ENCODE data around the gene DAP. TPM values are rescaled to one million over a fixed set of nuclear protein-coding genes. Genes with fewer than 3 reads are reported as not detected.

Gene DAP
- total and polyA plus RNA-seq, 2 of the 4 experiments (the other 2 are of a cell fraction), result 49.6 to 189 TPM

DNA sequence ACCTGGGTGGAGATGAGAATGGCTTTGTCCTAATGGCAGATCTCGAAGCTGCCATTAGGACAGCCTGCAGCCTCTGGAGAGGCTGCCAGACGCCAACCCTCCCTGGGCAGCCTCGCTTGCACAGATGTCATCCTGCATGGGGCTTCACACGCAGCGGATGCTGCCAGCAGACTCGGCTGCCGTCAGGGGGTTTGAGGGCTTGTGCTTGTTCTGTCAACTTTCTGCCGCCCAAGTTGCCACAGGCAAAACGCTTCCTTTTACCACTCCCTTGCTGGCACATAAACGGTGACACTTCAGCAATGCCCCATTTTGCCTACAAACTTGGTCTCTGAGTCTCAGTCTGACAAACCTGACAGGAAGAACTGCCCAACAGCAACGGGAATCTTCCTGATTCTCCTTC is 24.7 kb downstream of the DAP start:
- WGBS, 2 experiments (ENCODE audit: extremely low coverage in 2 of 2, insufficient read length in 1 of 2), result 77% methylated on average over 11 of the region's 11 CpGs; no CpG with 5 or more reads in 1 of the 2 experiments
- CTCF ChIA-PET, result no interaction called here
- Histone ChIP-seq H3K9me3 (ENCODE audit: control insufficient read depth, insufficient read depth, low read length) (peaks cover 4% of the 10 kb centered on the region; the same call in 1 of the 2 replicates), H3K4me1 (ENCODE audit: control insufficient read depth, insufficient read depth, low read length) (peaks cover 5% of the 10 kb centered on the region; the same call in 1 of the 2 replicates), H2BK120ac (ENCODE audit: low read depth, low read length) (no peak overlapping the region), H3K23ac (ENCODE audit: low read depth, low read length) (peak overlapping the region; percentile 12; the same call in 1 of the 2 replicates), H3K4me2 (ENCODE audit: low read depth, low read length) (no peak overlapping the region), H2AK9ac (replicated peaks; ENCODE audit: low read depth, low read length, poor library complexity) (no peak overlapping the region), H3K79me1 (ENCODE audit: low read depth in 1 of 2, low read length in 2 of 2) (peaks cover 48 to 91% of the 10 kb centered on the region in 2 experiments), H3K18ac (ENCODE audit: low read depth, low read length) (no peak overlapping the region), H3K27ac (ENCODE audit: insufficient read depth, low read length) (no peak overlapping the region), H3K4ac (ENCODE audit: low read depth, low read length) (no peak overlapping the region), H2BK15ac (ENCODE audit: low read depth, low read length) (no peak overlapping the region), H4K91ac (ENCODE audit: insufficient read depth, low read depth, low read length) (no peak overlapping the region), H2AK5ac (ENCODE audit: low read depth, low read length) (no peak overlapping the region), H3K27me3 (ENCODE audit: control insufficient read depth, insufficient read depth, low read length) (no peaks in the 10 kb centered on the region), H3K36me3 (ENCODE audit: control insufficient read depth, insufficient read depth, low read length) (peaks cover 35% of the 10 kb centered on the region), H2BK5ac (ENCODE audit: low read depth, low read length, poor library complexity, severe bottlenecking) (no peak overlapping the region), H3K4me3 (ENCODE audit: insufficient read depth, low read depth, low read length) (no peak overlapping the region), H3K9me1 (ENCODE audit: insufficient read depth, low read length) (peaks cover 27% of the 10 kb centered on the region), H4K8ac (ENCODE audit: low read depth in 2 of 2, low read length in 2 of 2) (no peak overlapping the region), H2AFZ (replicated peaks; ENCODE audit: low read length, poor library complexity) (no peak overlapping the region), H4K5ac (ENCODE audit: low read depth, low read length) (no peak overlapping the region), H4K20me1 (ENCODE audit: insufficient read depth, low read length) (peaks cover 43% of the 10 kb centered on the region), H2BK20ac (ENCODE audit: low read depth, low read length) (no peak overlapping the region), H3K9ac (ENCODE audit: low read depth, low read length) (no peak overlapping the region), H3K56ac (ENCODE audit: extremely low read depth, insufficient read depth, low read length) (no peak overlapping the region), H3K14ac (replicated peaks; ENCODE audit: low read depth, low read length) (no peak overlapping the region)
- DNase-seq (no peak), ATAC-seq (ENCODE audit: low read depth) (no peak)
- POLR2A ChIA-PET (ENCODE audit: unreplicated experiment), result no interaction called here
- in situ Hi-C loops (cut with MboI; ENCODE audit: low sequenced_read_pairs) (no loop called here), intact Hi-C loops (cut with micrococcal nuclease) (no loop called here), dilution Hi-C loops (cut with HindIII; ENCODE audit: low sequenced_read_pairs, unreplicated experiment) (no loop called here)
- no TSS peak for BruUV-seq (replicated peaks)
- TF ChIP-seq, protein P1, sequence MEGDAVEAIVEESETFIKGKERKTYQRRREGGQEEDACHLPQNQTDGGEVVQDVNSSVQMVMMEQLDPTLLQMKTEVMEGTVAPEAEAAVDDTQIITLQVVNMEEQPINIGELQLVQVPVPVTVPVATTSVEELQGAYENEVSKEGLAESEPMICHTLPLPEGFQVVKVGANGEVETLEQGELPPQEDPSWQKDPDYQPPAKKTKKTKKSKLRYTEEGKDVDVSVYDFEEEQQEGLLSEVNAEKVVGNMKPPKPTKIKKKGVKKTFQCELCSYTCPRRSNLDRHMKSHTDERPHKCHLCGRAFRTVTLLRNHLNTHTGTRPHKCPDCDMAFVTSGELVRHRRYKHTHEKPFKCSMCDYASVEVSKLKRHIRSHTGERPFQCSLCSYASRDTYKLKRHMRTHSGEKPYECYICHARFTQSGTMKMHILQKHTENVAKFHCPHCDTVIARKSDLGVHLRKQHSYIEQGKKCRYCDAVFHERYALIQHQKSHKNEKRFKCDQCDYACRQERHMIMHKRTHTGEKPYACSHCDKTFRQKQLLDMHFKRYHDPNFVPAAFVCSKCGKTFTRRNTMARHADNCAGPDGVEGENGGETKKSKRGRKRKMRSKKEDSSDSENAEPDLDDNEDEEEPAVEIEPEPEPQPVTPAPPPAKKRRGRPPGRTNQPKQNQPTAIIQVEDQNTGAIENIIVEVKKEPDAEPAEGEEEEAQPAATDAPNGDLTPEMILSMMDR (conservative IDR thresholded peaks at IDR 0.05; ENCODE audit: low read depth, low read length), result no peak
- no peak for TF ChIP-seq CHD1 (IDR thresholded peaks at IDR 0.05; ENCODE audit: low read depth, low read length)
- TF ChIP-seq RAD21 (IDR thresholded peaks at IDR 0.05; ENCODE audit: low read length), result no peak
- no peak for TF ChIP-seq MAZ (IDR thresholded peaks at IDR 0.05; ENCODE audit: borderline replicate concordance, low read depth, low read length)
- TF ChIP-seq POLR2A (IDR thresholded peaks at IDR 0.05; ENCODE audit: low read depth, low read length), result no peak
- TF ChIP-seq, protein P2, sequence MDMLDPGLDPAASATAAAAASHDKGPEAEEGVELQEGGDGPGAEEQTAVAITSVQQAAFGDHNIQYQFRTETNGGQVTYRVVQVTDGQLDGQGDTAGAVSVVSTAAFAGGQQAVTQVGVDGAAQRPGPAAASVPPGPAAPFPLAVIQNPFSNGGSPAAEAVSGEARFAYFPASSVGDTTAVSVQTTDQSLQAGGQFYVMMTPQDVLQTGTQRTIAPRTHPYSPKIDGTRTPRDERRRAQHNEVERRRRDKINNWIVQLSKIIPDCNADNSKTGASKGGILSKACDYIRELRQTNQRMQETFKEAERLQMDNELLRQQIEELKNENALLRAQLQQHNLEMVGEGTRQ (IDR thresholded peaks at IDR 0.05; ENCODE audit: low read depth, low read length), result no peak
- TF ChIP-seq BHLHE40 (IDR thresholded peaks at IDR 0.05; ENCODE audit: low read depth, low read length), result no peak
- no peak for TF ChIP-seq CEBPB (IDR thresholded peaks at IDR 0.05; ENCODE audit: low read depth, low read length)
- TF ChIP-seq FOS (IDR thresholded peaks at IDR 0.05; ENCODE audit: low read depth, low read length), result no peak
- no peak for TF ChIP-seq RFX5 (IDR thresholded peaks at IDR 0.05; ENCODE audit: low read depth, low read length)
- TF ChIP-seq, protein P3, sequence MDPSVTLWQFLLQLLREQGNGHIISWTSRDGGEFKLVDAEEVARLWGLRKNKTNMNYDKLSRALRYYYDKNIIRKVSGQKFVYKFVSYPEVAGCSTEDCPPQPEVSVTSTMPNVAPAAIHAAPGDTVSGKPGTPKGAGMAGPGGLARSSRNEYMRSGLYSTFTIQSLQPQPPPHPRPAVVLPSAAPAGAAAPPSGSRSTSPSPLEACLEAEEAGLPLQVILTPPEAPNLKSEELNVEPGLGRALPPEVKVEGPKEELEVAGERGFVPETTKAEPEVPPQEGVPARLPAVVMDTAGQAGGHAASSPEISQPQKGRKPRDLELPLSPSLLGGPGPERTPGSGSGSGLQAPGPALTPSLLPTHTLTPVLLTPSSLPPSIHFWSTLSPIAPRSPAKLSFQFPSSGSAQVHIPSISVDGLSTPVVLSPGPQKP (IDR thresholded peaks at IDR 0.05; ENCODE audit: borderline replicate concordance, low read depth, low read length), result no peak
- TF ChIP-seq NFE2L2 (IDR thresholded peaks at IDR 0.05; ENCODE audit: low read depth, low read length), result no peak
- no peak for TF ChIP-seq MAFK (IDR thresholded peaks at IDR 0.05; ENCODE audit: low read depth, low read length)
- no peak for TF ChIP-seq RCOR1 (IDR thresholded peaks at IDR 0.05; ENCODE audit: insufficient replicate concordance, low read length)
- TF ChIP-seq SMC3 (IDR thresholded peaks at IDR 0.05; ENCODE audit: low read depth, low read length), result no peak
- no peak for TF ChIP-seq MXI1 (IDR thresholded peaks at IDR 0.05; ENCODE audit: borderline replicate concordance, low read depth, low read length)
